Activated T-cell treated with anti-CD3 and anti-CD28 coated beads, Interleukin-2, amount 50 U/mL, for 48 hours (primary cell): ENCODE measurements around the gene MYOG.
A peak's percentile ranks its signal among the peaks of the same experiment; 100 is the strongest.

Experiments
- DNase-seq, 2 experiments: peaks; one replicate each; pipeline ENCODE4 v3.0.0-alpha.2; 2020

The MYOG gene

GRCh38 chr1:203045821-203046594 lies 39.8 kb downstream of the MYOG start:
- no peak for DNase-seq

GRCh38 chr1:203045336-203045735 lies 40.5 kb downstream of the MYOG start:
- no peak for DNase-seq

- DNase-seq: no peak
Measured at GRCh38 chr1:203044546-203045250, 41.1 kb downstream of the MYOG start.

GRCh38 chr1:203043830-203044545 lies 41.8 kb downstream of the MYOG start:
- DNase-seq: no peak

GRCh38 chr1:203041351-203041932 lies 44.4 kb downstream of the MYOG start:
- no peak for DNase-seq

GRCh38 chr1:203040513-203041275 lies 45.1 kb downstream of the MYOG start:
- DNase-seq: no peak

GRCh38 chr1:203039609-203040512 lies 46.0 kb downstream of the MYOG start:
- DNase-seq: no peak

- peak; percentile 70 to 74 for DNase-seq
Measured at GRCh38 chr1:203038891-203039608, 46.8 kb downstream of the MYOG start.

- DNase-seq: no peak
Measured at GRCh38 chr1:203038217-203038741, 47.5 kb downstream of the MYOG start.

GRCh38 chr1:203037509-203038190 lies 48.2 kb downstream of the MYOG start:
- no peak for DNase-seq

GRCh38 chr1:203036537-203036936 lies 49.3 kb downstream of the MYOG start:
- DNase-seq: no peak

- no peak for DNase-seq
Measured at GRCh38 chr1:203036135-203036534, 49.7 kb downstream of the MYOG start.

- DNase-seq: no peak
Measured at GRCh38 chr1:203035111-203036000, 50.5 kb downstream of the MYOG start.

GRCh38 chr1:203034422-203035110 lies 51.2 kb downstream of the MYOG start:
- no peak for DNase-seq

- DNase-seq: peak in 1 of 2 experiments; percentile 12
Measured at GRCh38 chr1:203033917-203034316, 51.9 kb downstream of the MYOG start.

- DNase-seq: no peak
Measured at GRCh38 chr1:203033287-203033686, 52.5 kb downstream of the MYOG start.
